H1 (cell line): ENCODE results near the gene PI4K2A. TPM values are rescaled to one million over a fixed set of nuclear protein-coding genes. Genes with fewer than 3 reads are reported as not detected.
A peak's percentile ranks its signal among the peaks of the same experiment; 100 is the strongest.

Experiments used
- BACH1 ChIP-seq: IDR thresholded peaks from 2 replicates; pipeline ENCODE4 v1.6.1; 2012; ENCODE audit warnings: low read length, improper control_type of control experiment
- CBX8 ChIP-seq: fragments of 300-800, 300-1000 bp; sonication (generic); IDR thresholded peaks from 2 replicates; pipeline ENCODE4 v1.7.1; 2016; ENCODE audit warnings: low read depth, low read length, borderline replicate concordance
- CEBPB ChIP-seq: IDR thresholded peaks from 2 replicates; pipeline ENCODE4 v1.6.1; 2012; ENCODE audit warnings: low read depth, low read length
- CHD2 ChIP-seq: IDR thresholded peaks from 2 replicates; pipeline ENCODE4 v1.6.1; 2012; ENCODE audit warnings: low read length, improper control_type of control experiment
- CREB1 ChIP-seq: IDR thresholded peaks from 2 replicates; pipeline ENCODE4 v1.6.1; 2012; ENCODE audit warnings: inconsistent platforms
- EGR1 ChIP-seq: IDR thresholded peaks from 2 replicates; pipeline ENCODE4 v1.6.1; 2011; ENCODE audit warnings: low read depth, low read length, borderline replicate concordance
- HDAC2 ChIP-seq, 2 experiments: fragments of 300-600 bp in 1 of 2; sonication (generic) in 1 of 2; IDR thresholded peaks; 2 replicates each; pipeline ENCODE4 v1.6.1; 2011 to 2012; ENCODE audit warnings: low read depth in 2 of 2, low read length in 2 of 2, mild to moderate bottlenecking in 2 of 2, moderate library complexity in 2 of 2, borderline replicate concordance in 1 of 2, inconsistent platforms in 1 of 2
- JUN ChIP-seq: IDR thresholded peaks from 2 replicates; pipeline ENCODE4 v1.6.1; 2011; ENCODE audit warnings: low read depth, mild to moderate bottlenecking, improper control_type of control experiment, low read length
- JUND ChIP-seq: IDR thresholded peaks from 2 replicates; pipeline ENCODE4 v1.6.1; 2011; ENCODE audit warnings: mild to moderate bottlenecking, improper control_type of control experiment, low read length
- MAFK ChIP-seq: IDR thresholded peaks from 2 replicates; pipeline ENCODE4 v1.6.1; 2012; ENCODE audit warnings: low read depth, mild to moderate bottlenecking, improper control_type of control experiment, low read length
- NRF1 ChIP-seq: IDR thresholded peaks from 2 replicates; pipeline ENCODE4 v1.6.1; 2011; ENCODE audit warnings: mild to moderate bottlenecking, low read depth, low read length, improper control_type of control experiment
- PHF8 ChIP-seq: fragments of 200-600 bp; sonication (generic); conservative IDR thresholded peaks from 2 replicates; pipeline ENCODE4 v1.7.1; 2012; ENCODE audit warnings: low read depth, mild to moderate bottlenecking, inconsistent platforms, low read length, moderate library complexity
- POLR2AphosphoS5 ChIP-seq: IDR thresholded peaks from 2 replicates; pipeline ENCODE4 v1.6.1; 2011; ENCODE audit warnings: low read depth, low read length
- RFX5 ChIP-seq: IDR thresholded peaks from 2 replicates; pipeline ENCODE4 v1.6.1; 2011; ENCODE audit warnings: low read depth, low read length, improper control_type of control experiment, borderline replicate concordance
- SIN3A ChIP-seq, 2 experiments: IDR thresholded peaks in 1 of 2; conservative IDR thresholded peaks in 1 of 2; 2 replicates each; pipeline ENCODE4 v1.6.1; 2011 to 2012; ENCODE audit warnings: low read length in 2 of 2, improper control_type of control experiment in 1 of 2, low read depth in 1 of 2, mild to moderate bottlenecking in 1 of 2
- SP4 ChIP-seq: IDR thresholded peaks from 2 replicates; pipeline ENCODE4 v1.6.1; 2012; ENCODE audit warnings: low read length, inconsistent platforms
- SRF ChIP-seq: IDR thresholded peaks from 2 replicates; pipeline ENCODE4 v1.6.1; 2011; ENCODE audit warnings: mild to moderate bottlenecking, low read depth, low read length, moderate library complexity
- TBP ChIP-seq: IDR thresholded peaks from 2 replicates; pipeline ENCODE4 v1.6.1; 2011; ENCODE audit warnings: low read depth, low read length, improper control_type of control experiment
- TEAD4 ChIP-seq: IDR thresholded peaks from 2 replicates; pipeline ENCODE4 v1.6.1; 2012; ENCODE audit warnings: low read depth, low read length, inconsistent platforms, mixed read lengths
- polyA plus RNA-seq, 7 experiments: library from polyadenylated mRNA; depleted of rRNA in 3 of 7; stranded (reverse) in 5 of 7; unstranded in 2 of 7; fragments of >200 nt in 5 of 7; fragments of 200-250 nt in 2 of 7; gene quantifications; 1 replicate in 5 of 7; 2 replicates in 1 of 7; 4 replicates in 1 of 7; pipeline versions ENCODE4 v1.2.1 to v1.2.3, GENCODE V29; 2011 to 2013; ENCODE audit warnings: missing spikeins in 2 of 7, mixed read lengths in 2 of 7
- total RNA-seq: library from RNA; stranded (reverse); fragmentation: NEBNext Ultra II Directional; extraction: Animal tissue kit (Norgen Biotek cat#: 25700); gene quantifications from 2 replicates; pipeline ENCODE4 v1.2.1, GENCODE V29; 2021
- TF ChIP-seq, protein P1 (sequence below): IDR thresholded peaks from 2 replicates; pipeline ENCODE4 v1.6.1; 2012; ENCODE audit warnings: inconsistent platforms

PI4K2A gene
- total and polyA plus RNA-seq, 2 of the 8 experiments (the other 6 are each of a cell fraction or from before 2014, with no cell fraction given), result 20.7 to 21.9 TPM

- TF ChIP-seq CREB1, result peak; percentile 78
- TF ChIP-seq BACH1, result peak; percentile 64
- peak; percentile 74; the same call in 1 of the 2 replicates for TF ChIP-seq PHF8
- TF ChIP-seq RFX5, result peak; percentile 44; the same call in 1 of the 2 replicates
- TF ChIP-seq SRF, result no peak
- TF ChIP-seq CEBPB, result peak; percentile 53; the same call in 1 of the 2 replicates
- TF ChIP-seq JUN, result no peak
- TF ChIP-seq POLR2AphosphoS5, result peak; percentile 73
- peak; percentile 43; the same call in 1 of the 2 replicates for TF ChIP-seq TBP
- TF ChIP-seq JUND, result no peak
- TF ChIP-seq CBX8, result no peak
- TF ChIP-seq NRF1, result peak; percentile 90
- peak; percentile 48; the same call in 1 of the 2 replicates for TF ChIP-seq MAFK
- TF ChIP-seq SP4, result peak; percentile 44; the same call in 1 of the 2 replicates
- TF ChIP-seq, protein P1, sequence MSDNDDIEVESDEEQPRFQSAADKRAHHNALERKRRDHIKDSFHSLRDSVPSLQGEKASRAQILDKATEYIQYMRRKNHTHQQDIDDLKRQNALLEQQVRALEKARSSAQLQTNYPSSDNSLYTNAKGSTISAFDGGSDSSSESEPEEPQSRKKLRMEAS, result peak; percentile 73
- TF ChIP-seq SIN3A (conservative IDR thresholded peaks at IDR 0.05 in 1 of 2, IDR thresholded peaks at IDR 0.05 in 1 of 2; ENCODE audit: low read depth in 1 of 2, low read length in 2 of 2), result peak in 1 of 2 experiments; percentile 74; a peak in 1 of 4 replicates
- TF ChIP-seq CHD2, result 0 out of 2 replicates have a peak, but pooled peaks have one; percentile 54
- TF ChIP-seq HDAC2 (IDR thresholded peaks at IDR 0.05; ENCODE audit: borderline replicate concordance in 1 of 2, low read depth in 2 of 2, low read length in 2 of 2), result 0 out of 4 replicates have a peak, but pooled peaks of 1 of the 2 experiments have one; percentile 10
- no peak for TF ChIP-seq EGR1
- TF ChIP-seq TEAD4, result peak; percentile 17; the same call in 1 of the 2 replicates
Measured at GRCh38 chr10:97640174-97640867, at the start of gene PI4K2A (continued).
